CMK (cell line): ENCODE results near the gene GLDN.

Experiments
- DNase-seq: peaks from one replicate; pipeline ENCODE4 v3.0.0-alpha.2; 2010; ENCODE audit warnings: low read depth

Gene GLDN

DNA sequence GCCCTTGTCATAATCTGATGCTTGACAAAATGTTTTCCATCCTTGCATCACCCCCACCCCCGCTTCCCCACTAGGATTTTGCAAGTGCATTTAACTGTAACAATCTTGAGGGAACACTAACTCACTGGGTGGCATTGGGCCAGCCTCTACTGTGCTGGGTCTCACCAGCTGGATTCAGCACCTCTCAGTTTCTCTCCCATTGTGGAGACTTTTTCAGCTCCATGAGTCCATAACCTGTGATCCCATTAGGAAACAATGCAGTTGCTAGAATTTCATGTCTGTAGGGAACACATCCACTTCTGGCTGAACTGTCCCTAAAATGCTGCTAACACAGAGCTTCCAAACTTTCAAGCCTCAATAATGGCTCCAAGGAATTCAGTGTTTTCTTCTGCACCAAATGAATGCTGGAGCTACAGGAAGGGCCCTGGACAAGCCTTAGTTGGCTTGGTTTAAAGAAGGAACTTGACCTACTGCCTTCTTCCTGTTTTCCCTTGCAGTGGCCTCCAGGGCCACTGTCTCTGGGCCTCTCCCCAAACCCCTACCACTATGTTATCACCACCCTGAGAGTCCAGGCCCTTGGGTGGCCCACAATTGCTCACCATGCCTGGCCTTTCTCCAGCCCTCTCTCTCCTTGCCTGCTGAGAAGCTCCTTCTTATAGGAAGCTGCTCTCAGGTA is 18.7 kb upstream of the GLDN start:
- DNase-seq: no peak

GRCh38 chr15:51323749-51324148 is 17.7 kb upstream of the GLDN start:
- DNase-seq: no peak

GRCh38 chr15:51325167-51325566 is 16.3 kb upstream of the GLDN start:
- no peak for DNase-seq

GRCh38 chr15:51327081-51327480 is 14.4 kb upstream of the GLDN start:
- no peak for DNase-seq

DNA sequence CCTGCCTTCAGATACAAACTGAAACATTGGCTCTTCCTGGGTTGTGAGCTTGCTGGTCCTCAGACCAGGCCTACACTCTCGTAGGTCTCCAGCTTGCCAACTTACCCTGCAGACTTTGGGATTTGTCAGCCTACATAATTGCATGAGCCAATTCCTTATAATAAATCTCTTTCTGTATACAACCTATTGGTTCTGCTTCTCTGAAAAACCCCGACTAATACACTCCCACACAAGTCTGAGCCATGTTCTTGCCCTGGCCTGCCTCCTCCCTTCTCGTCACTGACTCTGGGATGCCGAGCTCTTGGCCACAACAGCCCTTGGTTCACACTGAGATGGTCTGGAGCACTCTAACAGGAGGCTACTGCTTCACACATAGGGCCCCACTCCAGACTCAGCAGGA is 12.5 kb upstream of the GLDN start:
- no peak for DNase-seq

DNA sequence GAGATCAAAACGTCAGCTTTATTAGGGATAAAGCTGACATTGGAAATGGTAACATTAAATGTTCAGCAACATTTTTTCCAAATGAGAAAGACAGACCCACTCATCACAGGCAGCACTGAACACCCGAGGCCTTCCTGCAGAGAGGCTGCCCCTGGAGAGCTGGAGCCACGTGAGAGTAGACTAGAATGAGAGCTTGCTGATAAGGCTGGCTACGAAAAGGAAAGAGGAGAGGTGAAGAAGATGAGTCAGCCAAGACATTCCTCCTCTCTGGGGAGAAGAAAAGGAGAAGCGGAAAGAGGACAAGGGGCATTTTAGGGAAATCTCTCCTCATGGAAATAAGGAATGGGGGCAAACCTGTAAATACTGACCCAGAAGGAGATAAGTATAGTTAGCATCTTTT is 10.3 kb upstream of the GLDN start:
- no peak for DNase-seq

- no peak for DNase-seq
Observed at GRCh38 chr15:51332206-51333147, 9.0 kb upstream of the GLDN start.

DNA sequence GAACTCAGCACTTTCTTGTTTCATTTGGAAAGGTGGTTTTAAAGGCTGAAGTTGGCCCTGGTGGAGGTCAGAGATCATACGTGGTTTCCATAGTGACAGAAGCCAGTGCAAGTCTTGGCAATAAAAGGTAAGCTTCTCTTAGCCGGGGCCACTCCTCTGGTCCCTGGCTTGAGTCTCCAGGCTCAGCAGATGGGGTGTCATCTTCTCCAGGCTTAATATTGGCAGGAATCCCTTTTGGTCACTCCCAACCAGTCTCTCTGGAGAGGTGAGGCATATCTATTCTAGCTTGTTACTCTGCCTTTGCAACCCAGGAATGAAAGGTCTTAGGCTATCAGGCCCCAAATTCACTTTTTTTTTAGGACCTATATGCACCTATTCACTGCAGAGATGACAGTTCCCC is 7.9 kb upstream of the GLDN start:
- DNase-seq: no peak

DNA sequence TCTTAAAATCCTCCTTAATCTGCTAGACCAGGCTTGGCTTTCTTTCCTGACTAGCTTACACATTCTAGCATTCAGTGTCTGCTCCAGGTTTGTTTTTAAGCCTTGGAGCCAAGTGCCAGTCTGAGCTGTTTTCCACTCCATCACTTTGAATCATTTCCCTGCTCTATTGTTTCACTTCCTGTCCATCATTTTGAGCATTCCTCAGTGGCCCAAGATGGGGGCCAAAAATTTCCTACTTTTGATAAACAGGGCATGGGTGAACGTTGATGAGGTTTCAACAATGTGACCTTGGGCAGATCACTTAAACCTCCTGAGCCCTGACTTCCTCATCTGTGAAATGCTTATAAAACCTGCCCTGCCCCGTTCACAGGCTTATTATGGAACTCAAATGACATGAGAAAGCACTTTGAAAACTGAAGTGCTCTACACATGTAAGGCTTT is 7.4 kb upstream of the GLDN start:
- DNase-seq: no peak

GRCh38 chr15:51335087-51335486 is 6.4 kb upstream of the GLDN start:
- no peak for DNase-seq

DNA sequence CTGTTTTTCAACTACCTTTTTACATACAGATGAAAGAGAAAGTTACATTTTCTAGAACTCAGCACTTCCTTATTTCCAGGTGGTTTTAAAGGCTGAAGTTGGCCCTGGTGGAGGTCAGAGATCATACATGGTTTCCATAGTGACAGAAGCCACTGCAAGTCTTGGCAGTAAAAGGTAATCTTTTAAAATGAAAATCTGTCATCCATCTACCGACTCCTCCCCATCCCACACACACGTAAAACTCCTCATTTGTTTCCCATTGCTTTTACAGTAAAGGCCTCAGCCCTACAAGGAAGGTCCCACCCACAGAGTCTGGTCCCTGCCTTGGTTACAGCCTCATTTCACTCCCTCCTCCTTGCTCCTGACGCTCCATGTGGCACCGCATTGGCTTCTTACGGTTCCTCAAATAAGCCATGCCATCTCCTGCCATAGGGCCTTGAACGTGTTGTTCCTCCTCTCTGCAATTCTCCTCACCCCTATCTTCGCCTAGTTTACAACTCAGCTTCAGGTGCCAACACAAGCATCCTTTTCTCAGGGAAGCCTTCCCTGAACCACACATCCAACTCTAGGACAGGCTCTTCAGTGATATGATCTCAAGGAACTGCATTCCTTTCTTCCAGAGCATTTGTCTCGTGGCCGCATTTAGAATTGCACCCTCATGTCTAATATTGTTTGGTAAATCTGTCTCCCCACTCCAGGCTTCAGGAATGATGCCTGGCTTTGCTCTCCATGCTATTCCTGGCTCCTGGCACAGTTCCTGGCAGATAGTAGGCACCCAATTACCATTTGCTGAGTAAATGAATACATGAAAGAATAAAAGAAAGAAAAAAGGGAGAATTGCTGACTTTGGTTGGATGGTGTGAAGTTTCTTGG is 5.7 kb upstream of the GLDN start:
- no peak for DNase-seq

DNA sequence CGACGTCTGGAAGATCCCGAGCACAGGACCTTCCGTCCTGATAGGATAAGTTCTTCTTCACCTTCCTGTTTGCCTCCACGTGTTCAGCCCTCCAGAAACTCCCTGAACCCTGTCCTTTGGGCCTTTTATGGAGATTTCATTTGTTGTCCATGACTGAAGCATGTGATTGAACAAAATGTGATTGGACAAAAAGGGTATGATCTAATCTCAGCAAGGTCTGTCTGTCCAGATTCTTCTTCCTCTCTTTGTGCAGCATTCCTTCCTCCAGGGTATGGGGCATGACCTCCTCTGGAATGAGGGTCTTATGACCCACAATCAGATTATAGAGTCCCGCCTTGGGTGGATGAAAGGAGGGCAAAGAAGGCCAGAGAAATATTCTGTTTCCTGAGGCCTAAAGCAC is 3.0 kb upstream of the GLDN start, which contains the start of gene CYP19A1:
TSS of gene CYP19A1 (minus strand) at position 101 of the 400 bp plus-strand sequence. CDS start 95,684 bp downstream, outside the sequence.
- no peak for DNase-seq

GRCh38 chr15:51342227-51342999 is 958 bp downstream of the GLDN start:
- no peak for DNase-seq

GRCh38 chr15:51343466-51343865 is 2.0 kb downstream of the GLDN start:
- DNase-seq: no peak

- DNase-seq: no peak
Observed at GRCh38 chr15:51346136-51346535, 4.7 kb downstream of the GLDN start.

- no peak for DNase-seq
Observed at GRCh38 chr15:51348688-51349087, 7.2 kb downstream of the GLDN start.

DNA sequence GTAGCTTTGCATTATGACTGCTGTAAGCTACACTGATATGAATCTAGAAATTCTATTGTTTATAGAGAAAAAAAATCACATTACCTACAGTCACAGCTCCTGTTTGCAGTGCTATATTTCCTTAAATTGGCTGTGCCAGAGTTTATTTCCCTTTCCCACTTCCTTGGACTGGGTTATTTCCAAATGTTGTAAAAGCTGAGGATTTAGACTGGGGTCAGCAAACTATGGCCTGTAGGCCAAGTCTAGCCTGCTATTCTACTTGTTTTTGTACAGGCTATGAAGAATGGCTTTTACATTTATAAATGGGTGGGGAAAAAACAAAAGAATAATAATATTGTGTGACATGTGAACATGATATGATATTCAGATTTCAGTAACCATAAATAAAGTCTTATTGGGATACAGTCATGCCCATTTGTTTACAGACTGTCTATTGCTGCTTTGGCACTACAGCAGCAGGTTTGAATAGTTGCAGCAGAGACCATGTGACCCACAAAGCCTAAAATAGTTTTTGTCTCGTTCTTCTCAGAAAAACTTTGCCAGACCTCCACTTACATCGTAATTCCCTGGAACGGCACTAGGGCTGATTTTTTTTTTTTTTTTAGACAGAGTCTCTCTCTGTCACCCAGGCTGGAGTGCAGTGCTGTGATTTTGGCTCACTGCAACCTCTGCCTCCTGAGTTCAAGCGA is 7.8 kb downstream of the GLDN start:
- no peak for DNase-seq

DNA sequence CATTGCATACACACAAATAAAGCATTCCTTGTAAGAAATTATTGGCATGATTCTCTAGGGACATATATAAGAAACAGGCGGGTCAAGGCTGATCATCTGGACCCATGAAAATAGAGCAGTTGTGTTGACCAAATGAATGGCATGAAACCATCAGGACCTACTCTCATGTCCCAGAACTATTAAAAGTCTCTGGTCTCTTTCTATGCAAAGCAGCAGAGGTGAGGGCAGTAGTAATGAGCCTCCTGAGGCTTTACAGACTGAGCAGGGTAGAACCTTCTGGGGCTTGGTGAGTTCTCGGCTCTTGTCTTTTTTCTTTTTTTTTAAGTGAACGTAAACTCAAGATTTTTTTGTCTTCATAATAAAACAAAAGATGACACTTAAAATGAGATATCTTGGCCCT is 9.3 kb downstream of the GLDN start:
- no peak for DNase-seq

- DNase-seq: no peak
Observed at GRCh38 chr15:51353976-51354375, 12.5 kb downstream of the GLDN start.

DNA sequence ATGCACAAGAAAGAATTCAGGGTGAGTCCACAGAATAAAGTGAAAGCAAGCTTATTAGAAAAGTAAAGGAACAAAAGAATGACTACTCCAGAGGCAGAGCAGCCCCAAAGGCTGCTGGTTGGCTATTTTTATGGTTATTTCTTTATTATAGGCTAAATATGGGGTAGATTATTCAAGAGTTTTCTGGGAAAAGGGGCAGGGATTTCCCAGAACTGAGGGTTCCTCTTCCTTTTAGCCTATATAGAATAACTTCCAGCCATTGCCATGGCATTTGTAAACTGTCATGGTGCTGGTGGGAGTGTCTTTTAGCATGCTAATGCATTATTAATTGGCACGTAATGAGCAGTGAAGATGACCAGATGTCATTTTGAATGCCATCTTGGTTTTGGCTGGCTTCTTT is 13.6 kb downstream of the GLDN start:
- DNase-seq: no peak

GRCh38 chr15:51356147-51356546 is 14.7 kb downstream of the GLDN start:
- DNase-seq: no peak
